Peyer's patch (tissue), 4 donors: ENCODE measurements around the gene PRR19.
"Not testable (repeated sequence)": the region's sequence is repeated elsewhere in the genome, so short reads cannot be mapped to it uniquely, and the experiment has no call there.

Source experiments
- POLR2A ChIP-seq, 2 donors: fragments of 450-650 bp; IDR thresholded peaks; one replicate each; pipeline ENCODE4 v1.5.1; 2017; ENCODE audit warnings: antibody characterized with exemption in 2 of 2, mild to moderate bottlenecking in 2 of 2, moderate library complexity in 2 of 2
- TF ChIP-seq, protein P1 (sequence below), 6 experiments: fragments of 450-650 bp in 4 of 6; fragments of 200-600 bp in 2 of 6; sonication (generic) in 1 of 6; IDR thresholded peaks; one replicate each; pipeline ENCODE4 v1.5.1; 2017 to 2019; ENCODE audit warnings: antibody characterized with exemption in 6 of 6, mild to moderate bottlenecking in 3 of 6, moderate library complexity in 1 of 6

GRCh38 chr19:42266105-42266504, 35.8 kb upstream of the PRR19 start:
- TF ChIP-seq, protein P1, sequence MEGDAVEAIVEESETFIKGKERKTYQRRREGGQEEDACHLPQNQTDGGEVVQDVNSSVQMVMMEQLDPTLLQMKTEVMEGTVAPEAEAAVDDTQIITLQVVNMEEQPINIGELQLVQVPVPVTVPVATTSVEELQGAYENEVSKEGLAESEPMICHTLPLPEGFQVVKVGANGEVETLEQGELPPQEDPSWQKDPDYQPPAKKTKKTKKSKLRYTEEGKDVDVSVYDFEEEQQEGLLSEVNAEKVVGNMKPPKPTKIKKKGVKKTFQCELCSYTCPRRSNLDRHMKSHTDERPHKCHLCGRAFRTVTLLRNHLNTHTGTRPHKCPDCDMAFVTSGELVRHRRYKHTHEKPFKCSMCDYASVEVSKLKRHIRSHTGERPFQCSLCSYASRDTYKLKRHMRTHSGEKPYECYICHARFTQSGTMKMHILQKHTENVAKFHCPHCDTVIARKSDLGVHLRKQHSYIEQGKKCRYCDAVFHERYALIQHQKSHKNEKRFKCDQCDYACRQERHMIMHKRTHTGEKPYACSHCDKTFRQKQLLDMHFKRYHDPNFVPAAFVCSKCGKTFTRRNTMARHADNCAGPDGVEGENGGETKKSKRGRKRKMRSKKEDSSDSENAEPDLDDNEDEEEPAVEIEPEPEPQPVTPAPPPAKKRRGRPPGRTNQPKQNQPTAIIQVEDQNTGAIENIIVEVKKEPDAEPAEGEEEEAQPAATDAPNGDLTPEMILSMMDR (IDR thresholded peaks at IDR 0.05) = not testable (repeated sequence)
- TF ChIP-seq POLR2A (IDR thresholded peaks at IDR 0.05) = not testable (repeated sequence)
